ENCODE data around the gene OTOR. TPM values are rescaled to one million over a fixed set of nuclear protein-coding genes. Genes with fewer than 3 reads are reported as not detected.

OTOR gene
- total RNA-seq, 1 experiment from 2014 or later = not detected

- no peaks in the 10 kb centered on the region for H3K9me3 ChIP-seq (ENCODE audit: control insufficient read depth, insufficient read depth, low read depth, low read length)
- H3K4me3 ChIP-seq (ENCODE audit: low read depth in 2 of 2, low read length in 2 of 2) = no peak overlapping the region
- intact Hi-C loops (cut with micrococcal nuclease; ENCODE audit: unreplicated experiment) = no loop called here
- ChIA-PET POLR2A (no interaction called here), CTCF (no interaction called here)
- TF ChIP-seq SIN3A (IDR thresholded peaks at IDR 0.05; ENCODE audit: borderline replicate concordance, insufficient read depth, low read depth, low read length) (no peak), REST (IDR thresholded peaks at IDR 0.05; ENCODE audit: insufficient read depth in 1 of 2, low read depth in 2 of 2, low read length in 1 of 2) (no peak), POLR2AphosphoS5 (IDR thresholded peaks at IDR 0.05; ENCODE audit: low read depth, low read length) (no peak), TCF7L2 (IDR thresholded peaks at IDR 0.05; ENCODE audit: low read depth, low read length) (no peak)
- TF ChIP-seq, protein P1, sequence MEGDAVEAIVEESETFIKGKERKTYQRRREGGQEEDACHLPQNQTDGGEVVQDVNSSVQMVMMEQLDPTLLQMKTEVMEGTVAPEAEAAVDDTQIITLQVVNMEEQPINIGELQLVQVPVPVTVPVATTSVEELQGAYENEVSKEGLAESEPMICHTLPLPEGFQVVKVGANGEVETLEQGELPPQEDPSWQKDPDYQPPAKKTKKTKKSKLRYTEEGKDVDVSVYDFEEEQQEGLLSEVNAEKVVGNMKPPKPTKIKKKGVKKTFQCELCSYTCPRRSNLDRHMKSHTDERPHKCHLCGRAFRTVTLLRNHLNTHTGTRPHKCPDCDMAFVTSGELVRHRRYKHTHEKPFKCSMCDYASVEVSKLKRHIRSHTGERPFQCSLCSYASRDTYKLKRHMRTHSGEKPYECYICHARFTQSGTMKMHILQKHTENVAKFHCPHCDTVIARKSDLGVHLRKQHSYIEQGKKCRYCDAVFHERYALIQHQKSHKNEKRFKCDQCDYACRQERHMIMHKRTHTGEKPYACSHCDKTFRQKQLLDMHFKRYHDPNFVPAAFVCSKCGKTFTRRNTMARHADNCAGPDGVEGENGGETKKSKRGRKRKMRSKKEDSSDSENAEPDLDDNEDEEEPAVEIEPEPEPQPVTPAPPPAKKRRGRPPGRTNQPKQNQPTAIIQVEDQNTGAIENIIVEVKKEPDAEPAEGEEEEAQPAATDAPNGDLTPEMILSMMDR (IDR thresholded peaks at IDR 0.05) = no peak
- no peaks in the 10 kb centered on the region for H3K4me1 ChIP-seq (ENCODE audit: control insufficient read depth, insufficient read depth, low read length)
- peaks cover 2% of the 10 kb centered on the region; the same call in 1 of the 2 replicates for H3K27me3 ChIP-seq (ENCODE audit: control insufficient read depth, insufficient read depth, low read length)
- H3K27ac ChIP-seq (ENCODE audit: low read length) = no peak overlapping the region
- no peak for DNase-seq (ENCODE audit: low read depth, low spot score)
- BruUV-seq (replicated peaks) = no TSS peak
- in situ Hi-C loops (cut with HindIII; ENCODE audit: low pct_unique_long_range_greater_than_20kb, low sequenced_read_pairs) = no loop called here
- no peak for ATAC-seq
- peaks cover 15% of the 10 kb centered on the region; the same call in 1 of the 2 replicates for H3K36me3 ChIP-seq (ENCODE audit: control insufficient read depth, insufficient read depth, low read length)
These were observed 3.9 kb upstream of the OTOR start for GRCh38 chr20:16744178-16744807.

DNA sequence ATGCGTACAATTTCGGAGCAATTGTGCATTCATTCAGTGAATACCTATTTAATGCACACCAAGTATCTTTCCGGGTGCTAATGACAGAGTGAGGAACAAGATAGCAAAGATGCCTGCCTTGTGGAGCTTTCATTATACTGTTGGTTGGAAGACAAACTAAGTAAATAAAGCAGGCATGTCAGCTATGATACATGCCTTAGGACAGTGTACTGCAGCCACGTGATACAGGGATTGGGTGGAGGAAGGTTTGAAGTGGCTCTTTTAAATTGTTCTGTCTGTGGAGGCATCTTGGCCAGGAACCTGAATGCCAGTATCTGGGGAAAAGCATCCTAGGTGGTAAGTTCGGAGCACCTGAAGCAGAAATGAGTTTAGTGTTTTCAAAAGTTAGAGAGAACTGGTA is 3.0 kb upstream of the OTOR start:
- no peaks in the 10 kb centered on the region for H3K4me1 ChIP-seq (ENCODE audit: control insufficient read depth, insufficient read depth, low read length)
- H3K4me3 ChIP-seq (ENCODE audit: low read depth in 2 of 2, low read length in 2 of 2) = no peak overlapping the region
- CTCF ChIA-PET = no interaction called here
- intact Hi-C loops (cut with micrococcal nuclease; ENCODE audit: unreplicated experiment) = no loop called here
- TF ChIP-seq, protein P1 (IDR thresholded peaks at IDR 0.05) = no peak
- TF ChIP-seq SIN3A (IDR thresholded peaks at IDR 0.05; ENCODE audit: borderline replicate concordance, insufficient read depth, low read depth, low read length) (no peak), POLR2AphosphoS5 (IDR thresholded peaks at IDR 0.05; ENCODE audit: low read depth, low read length) (no peak), REST (IDR thresholded peaks at IDR 0.05; ENCODE audit: insufficient read depth in 1 of 2, low read depth in 2 of 2, low read length in 1 of 2) (no peak), TCF7L2 (IDR thresholded peaks at IDR 0.05; ENCODE audit: low read depth, low read length) (no peak)
- peaks cover 11% of the 10 kb centered on the region; the same call in 1 of the 2 replicates for H3K36me3 ChIP-seq (ENCODE audit: control insufficient read depth, insufficient read depth, low read length)
- H3K27me3 ChIP-seq (ENCODE audit: control insufficient read depth, insufficient read depth, low read length) = peaks cover 2% of the 10 kb centered on the region; the same call in 1 of the 2 replicates
- H3K27ac ChIP-seq (ENCODE audit: low read length) = no peak overlapping the region
- POLR2A ChIA-PET = interaction anchor here (0.7 kb wide), 1 partner anchor 24 kb away, joined by 3 read pairs; no protein-coding TSS in a partner anchor
- H3K9me3 ChIP-seq (ENCODE audit: control insufficient read depth, insufficient read depth, low read depth, low read length) = no peaks in the 10 kb centered on the region
- ATAC-seq (no peak), DNase-seq (ENCODE audit: low read depth, low spot score) (no peak)
- in situ Hi-C loops (cut with HindIII; ENCODE audit: low pct_unique_long_range_greater_than_20kb, low sequenced_read_pairs) = no loop called here
- BruUV-seq (replicated peaks) = no TSS peak

Measured in Panc1 (cell line).